KBM-7 (cell line): ENCODE results near the gene BLM.
"Not testable (repeated sequence)": the region's sequence is repeated elsewhere in the genome, so short reads cannot be mapped to it uniquely, and the experiment has no call there.

Experiments
- DNase-seq: peaks from one replicate; pipeline ENCODE4 v3.0.0-alpha.2; 2015
- in situ Hi-C: fragments of 300-500 bp; cut with MboI; formaldehyde crosslinking; loops from 2 replicates; pipeline ENCODE4 v1.14.3; 2020; ENCODE audit warnings: low sequenced_read_pairs, low pct_unique_long_range_greater_than_20kb, mixed read lengths

The BLM gene

DNA sequence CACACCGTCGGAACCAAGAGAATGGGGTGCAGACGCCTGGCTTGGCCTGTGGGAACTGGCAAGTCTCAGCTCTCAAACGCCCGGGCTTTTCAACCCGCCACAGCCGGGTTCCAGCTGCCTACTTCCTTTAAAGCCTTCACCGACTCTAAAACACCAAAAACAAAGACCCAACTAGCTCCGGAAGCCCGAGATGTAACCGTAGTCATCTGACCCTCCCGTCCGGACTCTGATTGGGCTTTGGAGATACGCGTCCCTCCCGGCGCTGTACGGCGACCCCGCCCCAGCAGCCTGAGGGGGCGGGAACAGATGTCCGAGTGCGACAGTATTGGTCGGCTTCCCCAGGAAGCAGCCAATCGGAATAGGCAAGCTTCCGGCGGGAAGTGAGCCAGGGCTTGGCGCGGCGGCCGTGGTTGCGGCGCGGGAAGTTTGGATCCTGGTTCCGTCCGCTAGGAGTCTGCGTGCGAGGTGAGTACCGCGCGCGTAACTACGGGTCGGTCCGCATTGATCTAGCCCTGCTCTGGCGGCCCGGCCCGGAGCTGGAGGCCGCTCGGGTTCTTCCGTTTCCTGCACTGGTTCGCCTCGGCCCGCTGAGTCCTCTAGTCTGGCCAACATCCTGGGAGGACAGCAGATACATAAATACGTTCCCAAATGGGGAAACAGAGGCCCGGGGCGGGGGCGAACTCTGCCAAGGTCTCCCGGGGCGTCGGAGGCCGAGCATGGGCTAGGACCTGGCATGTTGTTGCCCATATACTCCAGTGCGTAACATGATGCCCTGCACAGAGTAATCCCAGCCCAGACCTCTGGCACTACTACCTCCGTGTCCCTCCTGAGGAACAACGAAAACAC, at the start of gene BLM:
TSS of gene BLM (plus strand) at position 371 of the 846 bp plus-strand sequence. CDS start 30,047 bp downstream, outside the sequence.
- DNase-seq, result peak; percentile 100
- in situ Hi-C loops, result no loop called here

DNA sequence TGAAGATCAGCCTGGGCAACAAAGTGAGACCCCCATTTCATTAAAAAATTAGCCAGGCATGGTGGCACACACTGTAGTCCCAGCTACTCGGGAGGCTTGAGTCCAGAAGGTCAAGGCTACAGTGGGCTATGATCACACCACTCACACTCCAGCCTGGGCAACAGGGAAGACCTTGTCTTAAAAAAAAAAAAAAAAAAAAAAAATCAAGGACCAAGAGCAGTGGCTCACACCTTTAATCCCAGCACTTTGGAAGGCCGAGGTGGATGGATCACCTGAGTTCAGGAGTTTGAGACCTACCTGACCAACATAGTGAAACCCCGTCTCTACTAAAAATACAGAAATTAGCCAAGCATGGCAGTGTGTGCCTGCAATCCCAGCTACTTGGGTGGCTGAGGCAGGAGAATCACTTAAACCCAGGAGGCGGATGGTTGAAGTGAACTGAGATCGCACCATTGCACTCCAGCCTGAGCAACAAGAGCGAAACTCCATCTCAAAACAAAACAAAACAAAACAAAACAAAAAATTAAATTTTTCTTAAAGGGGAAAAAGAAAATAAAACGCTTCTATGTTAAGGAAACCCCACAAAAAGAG, 49.3 kb upstream of the BLM start:
- in situ Hi-C loops, result not testable (repeated sequence)

DNA sequence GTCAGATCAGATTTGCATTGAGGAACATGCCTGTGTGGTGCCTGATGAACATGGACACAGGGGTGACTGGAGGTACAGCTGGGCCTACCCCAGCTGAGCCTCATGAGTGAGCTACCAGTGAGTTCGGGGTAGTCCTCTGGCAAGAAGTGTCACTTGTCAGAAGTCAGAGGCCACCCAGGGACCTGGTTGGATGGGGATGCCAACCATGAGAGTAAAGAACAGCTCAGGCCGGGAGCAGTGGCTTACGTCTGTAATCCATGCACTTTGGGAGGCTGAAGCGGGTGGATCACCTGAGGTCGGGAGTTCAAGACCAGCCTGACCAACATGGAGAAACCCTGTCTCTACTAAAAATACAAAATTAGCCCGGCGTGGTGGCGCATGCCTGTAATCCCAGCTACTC, 46.5 kb upstream of the BLM start:
- in situ Hi-C loops, DNase-seq: not testable (repeated sequence)

More for the DNA sequence above, 49.3 kb upstream of the BLM start:
- not testable (repeated sequence) for DNase-seq

DNA sequence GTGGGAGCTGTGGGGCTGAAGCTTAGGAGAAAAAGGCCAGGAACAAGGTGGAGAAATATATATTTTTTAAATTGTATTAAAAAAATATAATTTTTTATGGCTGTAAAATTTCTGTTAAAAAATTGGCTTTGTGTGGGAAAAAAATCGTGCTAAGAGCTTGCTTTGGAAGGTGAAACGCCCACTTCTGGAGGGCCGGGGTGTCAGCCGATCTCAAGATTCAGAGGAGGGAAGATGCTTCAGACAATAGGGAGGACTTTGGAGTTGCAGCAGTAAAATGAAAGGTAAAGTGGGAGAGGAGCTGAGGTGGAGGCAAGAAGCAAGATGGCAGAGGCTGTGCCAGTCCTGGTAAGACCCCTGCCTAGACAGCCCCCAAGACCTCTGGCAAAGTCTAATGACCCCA, 45.9 kb upstream of the BLM start:
- in situ Hi-C loops, result no loop called here
- DNase-seq, result no peak

DNA sequence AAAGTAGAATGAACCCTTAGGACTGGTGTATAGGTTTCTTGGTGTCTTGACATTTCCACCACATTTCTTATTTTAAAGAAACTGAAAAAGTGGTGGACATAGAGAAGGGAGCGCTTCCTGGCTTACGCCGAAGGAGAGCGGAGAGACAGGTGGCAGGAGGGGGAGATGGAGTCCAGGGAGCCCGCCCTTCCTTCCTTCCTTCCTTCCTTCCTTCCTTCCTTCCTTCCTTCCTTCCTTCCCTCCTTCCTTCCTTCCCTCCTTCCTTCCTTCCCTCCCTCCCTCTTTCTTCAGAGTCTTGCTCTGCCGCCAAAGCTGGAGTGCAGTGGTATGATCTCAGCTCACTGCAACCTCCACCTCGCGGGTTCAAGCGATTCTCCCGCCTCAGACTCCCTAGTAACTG, 43.8 kb upstream of the BLM start:
- in situ Hi-C loops, DNase-seq: not testable (repeated sequence)

DNA sequence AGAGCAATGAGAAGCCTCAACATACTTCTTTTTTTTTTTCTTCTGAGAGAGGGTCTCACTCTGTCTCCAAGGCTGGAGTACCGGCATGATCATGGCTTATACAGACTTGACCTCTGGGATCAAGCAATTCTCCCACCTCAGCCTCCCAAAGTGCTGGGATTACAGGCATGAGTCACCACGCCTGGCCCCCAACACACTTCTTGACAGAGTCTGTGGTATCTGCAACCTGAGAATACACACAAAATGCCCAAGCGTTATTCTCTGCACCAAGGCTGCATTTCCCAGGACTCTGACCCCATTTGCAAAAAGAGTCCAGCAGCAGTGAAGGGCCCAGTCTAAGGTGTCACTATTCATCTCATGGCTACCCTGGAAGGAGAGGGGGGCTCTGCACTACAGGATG, 42.7 kb upstream of the BLM start:
- in situ Hi-C loops, result no loop called here

DNA sequence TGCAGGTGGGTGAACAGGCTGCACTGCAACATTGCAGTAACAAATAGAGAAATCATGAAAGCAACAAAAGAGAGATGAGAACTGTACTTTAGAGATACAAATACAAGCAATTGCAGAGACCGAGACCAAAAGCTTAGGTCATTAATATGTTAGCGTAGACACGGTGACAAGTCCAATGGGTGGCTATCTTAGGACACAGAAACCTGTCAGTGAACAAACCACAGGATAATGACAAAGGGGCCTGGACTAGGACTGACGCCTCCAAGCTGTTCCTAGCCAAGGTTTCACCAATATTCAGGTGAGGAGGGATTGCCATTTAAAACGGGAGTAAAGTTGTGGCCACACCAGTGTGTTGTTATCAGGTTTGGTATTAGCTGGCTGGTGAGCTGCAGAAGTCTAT, 41.7 kb upstream of the BLM start:
- in situ Hi-C loops, result no loop called here
- DNase-seq, result no peak

More for the DNA sequence above, 42.7 kb upstream of the BLM start:
- DNase-seq, result no peak

DNA sequence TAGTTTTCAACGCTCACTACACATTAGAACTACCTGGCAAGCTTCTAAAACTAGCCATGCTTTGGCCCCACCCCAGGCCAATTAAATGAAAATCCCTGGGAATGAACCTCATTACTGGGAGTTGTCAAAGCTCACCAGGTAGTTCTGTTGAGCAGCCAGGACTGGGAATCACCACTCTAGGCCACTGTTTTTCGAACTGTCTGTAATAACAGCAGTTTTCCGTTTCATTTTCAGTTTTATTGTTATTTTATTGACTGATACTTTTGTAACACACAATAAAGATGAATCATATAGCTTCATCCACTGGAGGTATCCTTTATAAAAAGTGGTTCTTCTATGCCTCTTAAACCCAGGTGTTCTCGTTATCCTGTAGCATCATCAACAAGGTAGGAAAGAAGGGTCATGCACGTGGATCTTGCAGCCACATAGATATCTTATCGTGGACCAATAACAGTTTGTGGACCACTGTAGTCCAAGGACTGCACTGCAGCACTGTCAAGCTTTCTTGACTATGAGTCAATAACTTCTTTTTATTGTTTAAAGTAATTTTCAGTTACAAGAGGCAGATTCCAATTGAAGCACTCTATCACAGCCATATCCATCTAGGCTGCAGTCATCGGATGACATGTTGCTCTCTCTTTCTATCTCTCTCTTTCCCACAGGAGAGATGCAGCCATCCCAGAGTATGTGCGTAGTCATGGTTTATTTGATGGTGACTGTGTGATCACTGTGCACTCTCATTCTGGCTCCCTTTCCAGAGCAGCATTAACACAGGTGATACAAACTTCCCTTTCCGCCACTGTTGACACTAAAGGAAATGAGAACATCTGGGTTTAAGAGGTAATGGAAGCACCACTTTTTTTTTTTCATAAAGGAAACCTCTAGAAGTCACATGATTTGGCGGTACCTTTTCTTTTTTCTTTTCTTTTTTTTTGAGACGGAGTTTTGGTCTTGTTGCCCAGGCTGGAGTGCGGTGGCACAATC, 39.0 kb upstream of the BLM start:
- no peak for DNase-seq
- in situ Hi-C loops, result no loop called here

DNA sequence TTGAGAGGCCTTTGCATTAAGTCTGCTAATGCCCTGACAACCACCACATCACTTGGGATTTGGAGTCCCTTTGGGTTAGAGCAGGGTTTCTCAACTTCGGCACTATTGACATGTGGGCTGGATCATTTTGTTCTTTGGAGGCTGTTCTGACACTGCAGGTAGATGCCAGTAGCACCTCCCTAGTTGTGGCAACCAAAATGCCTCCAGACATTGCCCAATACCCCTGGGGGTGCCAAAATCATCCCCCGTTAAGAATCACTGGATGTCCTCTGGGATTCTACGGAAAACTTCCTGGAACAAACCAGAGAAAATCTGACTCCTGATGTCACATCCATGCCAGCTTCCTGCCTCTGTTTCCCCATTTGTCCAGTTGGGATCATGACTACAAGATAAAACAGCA, 37.2 kb upstream of the BLM start:
- in situ Hi-C loops, result no loop called here
- no peak for DNase-seq

DNA sequence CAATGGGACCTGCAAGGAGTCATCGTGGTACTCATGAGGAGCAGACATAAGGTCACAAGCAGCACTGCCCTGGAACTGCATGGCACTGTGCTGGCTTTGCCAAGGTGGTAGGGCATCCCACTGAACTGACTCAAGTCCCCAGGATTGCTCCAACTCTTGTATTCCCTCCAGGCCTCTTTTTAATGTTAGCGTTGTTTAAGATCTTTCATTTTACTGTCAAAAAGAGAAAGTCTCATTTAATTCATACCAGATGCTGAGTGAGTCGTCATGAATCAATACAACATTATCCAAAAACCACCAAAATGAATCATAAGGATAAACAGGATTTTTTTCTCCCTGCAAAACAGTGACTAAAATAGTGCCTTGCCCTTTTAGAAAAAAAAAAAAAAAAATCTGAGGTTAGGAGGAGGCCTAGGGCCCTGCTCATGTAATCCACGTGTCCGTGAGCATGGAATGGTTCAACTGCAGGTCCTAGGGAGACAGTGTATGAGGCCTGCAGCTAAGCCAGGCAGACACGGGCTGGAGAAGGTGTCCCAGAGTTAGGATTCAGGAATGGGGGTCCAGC, 36.7 kb upstream of the BLM start:
- in situ Hi-C loops, result no loop called here
- no peak for DNase-seq

DNA sequence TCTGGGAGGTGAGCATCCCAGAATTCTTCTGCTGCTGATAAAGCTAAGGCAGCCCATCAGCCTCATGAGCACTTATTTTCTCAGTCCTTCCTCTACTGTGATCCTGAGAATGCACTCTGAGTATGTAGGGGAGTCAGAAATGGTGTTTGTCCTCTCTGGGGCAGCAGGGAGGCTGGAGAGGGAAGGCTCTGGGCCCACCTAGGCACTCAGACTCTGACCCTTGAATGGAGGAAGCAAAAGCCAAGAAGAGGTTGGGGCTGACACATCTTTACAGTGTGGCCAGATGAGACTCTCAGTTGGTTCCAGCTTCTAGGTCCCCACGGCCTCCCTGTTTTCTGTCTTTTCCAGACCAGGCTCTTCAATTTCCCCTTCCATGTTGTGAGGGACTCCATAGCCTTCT, 36.1 kb upstream of the BLM start:
- DNase-seq, result no peak
- in situ Hi-C loops, result no loop called here

DNA sequence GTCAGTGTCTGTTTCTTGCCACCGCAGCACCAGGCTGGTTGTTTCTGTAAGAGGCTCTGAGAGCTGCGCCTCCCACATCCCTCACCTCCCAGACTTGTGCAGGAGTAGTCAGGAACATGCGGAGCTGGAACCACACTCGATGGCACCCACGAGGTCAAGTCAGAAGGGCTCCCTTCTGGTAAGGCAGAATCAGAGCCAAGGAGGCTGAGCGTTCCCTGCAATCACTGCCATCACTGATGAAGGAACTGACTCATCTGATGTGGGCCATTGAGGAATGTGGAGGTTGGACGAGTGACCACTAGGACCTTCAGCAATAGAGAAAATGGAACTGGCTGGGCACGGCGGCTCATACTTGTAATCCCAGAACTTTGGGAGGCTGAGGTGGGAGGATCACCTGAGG, 35.7 kb upstream of the BLM start:
- in situ Hi-C loops, result no loop called here
- no peak for DNase-seq

DNA sequence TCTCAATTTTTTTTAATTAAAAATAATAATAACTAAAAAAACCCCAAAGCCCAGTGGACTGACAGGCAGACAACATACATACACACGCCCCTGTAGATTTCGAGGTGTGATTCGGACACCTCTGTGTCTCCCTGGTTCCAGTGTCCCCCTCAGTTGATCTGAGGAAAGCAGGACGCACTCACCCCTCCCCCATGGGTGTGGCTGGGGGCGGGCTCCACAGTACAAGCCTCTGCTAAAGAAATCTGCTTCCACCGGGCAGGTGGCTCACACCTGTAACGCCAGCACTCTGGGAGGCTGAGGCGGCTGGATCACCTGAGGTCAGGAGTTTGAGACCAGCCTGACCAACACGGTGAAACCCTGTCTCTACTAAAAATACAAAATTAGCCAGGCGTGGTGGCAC, 33.8 kb upstream of the BLM start:
- DNase-seq, result no peak
- in situ Hi-C loops, result no loop called here

DNA sequence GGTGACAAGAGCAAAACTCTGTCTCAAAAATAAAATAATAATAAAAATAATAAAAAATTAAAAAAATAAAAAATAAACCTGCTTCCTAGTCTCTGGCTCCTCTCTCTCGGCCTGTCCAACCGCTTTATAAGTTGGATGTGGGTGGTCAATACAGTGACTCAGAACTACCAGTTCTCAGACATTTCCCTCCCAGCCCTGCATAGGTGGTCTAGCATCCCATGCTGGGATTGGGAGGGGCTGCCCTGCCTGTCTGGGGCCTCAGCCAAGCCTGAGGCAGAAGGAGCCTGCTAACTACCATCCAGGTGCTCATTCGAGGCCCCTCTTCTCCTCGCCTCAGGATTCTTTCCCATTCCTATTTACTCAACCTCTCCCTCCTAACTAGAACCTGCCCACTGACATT, 33.3 kb upstream of the BLM start:
- no peak for DNase-seq
- in situ Hi-C loops, result no loop called here

DNA sequence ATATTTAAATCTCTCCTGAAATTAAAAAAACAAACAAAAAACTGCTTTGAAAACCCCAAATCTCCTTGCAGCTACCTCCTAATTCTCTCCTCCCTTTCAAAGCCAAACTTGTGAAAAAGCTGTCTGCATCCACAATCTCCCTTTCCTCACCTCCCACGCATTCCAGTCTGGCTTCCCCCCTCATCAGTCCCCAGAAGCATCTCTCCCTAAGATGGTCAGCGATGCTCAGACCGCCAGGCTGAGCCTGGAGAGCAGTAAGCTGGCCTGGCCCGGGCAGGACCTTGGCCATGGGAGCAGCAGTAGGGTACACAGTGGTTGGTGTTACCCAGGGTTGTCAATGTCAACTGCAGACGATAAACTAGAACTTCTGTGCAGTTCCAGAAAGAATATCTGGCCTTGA, 32.9 kb upstream of the BLM start:
- DNase-seq, result no peak
- in situ Hi-C loops, result no loop called here

DNA sequence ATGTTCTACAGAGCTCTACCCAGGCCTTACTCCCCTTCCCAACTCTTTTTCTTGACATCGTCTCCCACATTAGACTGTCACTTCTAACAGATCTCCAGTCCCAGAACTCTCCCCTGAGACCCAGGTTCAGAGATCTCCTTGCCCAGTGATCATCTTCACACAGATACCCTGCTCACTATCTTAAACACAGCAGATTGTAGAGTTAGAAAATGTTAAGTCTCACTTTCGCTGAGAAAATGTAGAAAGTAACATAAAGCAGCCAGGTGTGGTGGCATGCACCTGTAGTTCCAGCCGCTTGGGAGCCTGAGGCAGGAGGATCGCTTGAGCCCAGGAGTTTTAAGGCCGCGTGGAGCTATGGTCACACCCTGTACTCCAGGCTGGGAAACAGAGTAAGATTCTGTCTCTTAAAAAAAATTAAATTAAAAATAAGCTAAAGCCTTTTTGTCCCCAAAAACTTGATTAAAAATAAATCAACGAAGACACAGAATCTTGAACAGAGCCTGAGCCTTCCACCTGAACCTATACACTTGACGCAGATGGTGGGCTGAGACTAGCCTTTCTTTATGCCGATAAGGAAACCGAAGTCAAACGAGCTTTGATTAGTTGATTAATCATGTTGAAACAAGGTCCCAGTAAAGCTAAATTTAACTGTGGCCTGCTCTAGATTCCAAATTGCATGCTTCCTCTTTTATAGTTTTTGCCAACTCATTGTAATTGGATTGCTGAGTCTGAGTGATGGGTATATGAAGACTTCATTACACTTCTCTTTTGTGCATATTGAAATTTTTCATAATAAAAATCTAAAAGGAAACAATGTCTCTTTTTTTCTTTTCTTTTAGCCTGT, 31.3 kb upstream of the BLM start:
- peak; percentile 84 for DNase-seq
- in situ Hi-C loops, result no loop called here

DNA sequence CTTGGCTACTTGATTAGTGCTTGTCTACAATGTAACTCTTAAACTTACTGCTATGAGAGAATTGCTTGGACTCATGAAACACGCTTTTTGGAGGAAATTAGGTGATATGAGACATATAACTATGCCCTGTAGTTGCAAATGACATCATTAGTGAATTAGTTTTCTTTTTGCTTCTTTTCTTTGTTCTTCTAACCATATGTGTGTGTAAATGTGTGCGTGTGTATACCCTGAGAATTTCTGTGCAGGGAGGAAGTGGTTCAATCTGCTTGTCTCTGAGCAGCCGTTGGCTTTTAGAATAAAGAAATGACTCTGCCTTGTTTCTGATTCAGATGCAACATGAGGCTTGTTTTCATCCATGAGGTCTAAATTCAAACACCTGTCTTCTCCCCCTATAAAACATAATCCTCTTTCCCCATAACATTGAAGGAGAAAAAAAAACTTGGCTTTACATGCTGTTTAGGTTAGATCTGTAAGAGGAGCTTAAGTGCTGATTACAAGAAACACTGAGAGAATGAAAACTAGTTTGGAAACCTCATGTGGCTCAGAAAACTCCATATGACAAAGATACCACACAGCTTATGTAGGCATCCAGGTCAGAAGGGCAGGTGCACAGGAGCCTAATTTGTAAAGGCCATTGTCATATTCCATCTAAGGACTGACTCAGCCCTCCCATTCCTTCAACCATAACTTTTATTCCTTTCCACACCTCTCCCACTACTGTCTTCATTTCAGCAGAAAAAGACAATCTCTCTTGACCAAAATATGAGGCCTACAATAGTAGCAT, 30.5 kb upstream of the BLM start:
- DNase-seq, result peak; percentile 88

More for the DNA sequence above, 30.5 kb upstream of the BLM start:
- in situ Hi-C loops, result no loop called here
